ENCODE measurements around the gene PAPPA2. TPM values are rescaled to one million over a fixed set of nuclear protein-coding genes. Genes with fewer than 3 reads are reported as not detected.

Gene PAPPA2
- total RNA-seq, 1 donor from 2014 or later: not detected

DNA sequence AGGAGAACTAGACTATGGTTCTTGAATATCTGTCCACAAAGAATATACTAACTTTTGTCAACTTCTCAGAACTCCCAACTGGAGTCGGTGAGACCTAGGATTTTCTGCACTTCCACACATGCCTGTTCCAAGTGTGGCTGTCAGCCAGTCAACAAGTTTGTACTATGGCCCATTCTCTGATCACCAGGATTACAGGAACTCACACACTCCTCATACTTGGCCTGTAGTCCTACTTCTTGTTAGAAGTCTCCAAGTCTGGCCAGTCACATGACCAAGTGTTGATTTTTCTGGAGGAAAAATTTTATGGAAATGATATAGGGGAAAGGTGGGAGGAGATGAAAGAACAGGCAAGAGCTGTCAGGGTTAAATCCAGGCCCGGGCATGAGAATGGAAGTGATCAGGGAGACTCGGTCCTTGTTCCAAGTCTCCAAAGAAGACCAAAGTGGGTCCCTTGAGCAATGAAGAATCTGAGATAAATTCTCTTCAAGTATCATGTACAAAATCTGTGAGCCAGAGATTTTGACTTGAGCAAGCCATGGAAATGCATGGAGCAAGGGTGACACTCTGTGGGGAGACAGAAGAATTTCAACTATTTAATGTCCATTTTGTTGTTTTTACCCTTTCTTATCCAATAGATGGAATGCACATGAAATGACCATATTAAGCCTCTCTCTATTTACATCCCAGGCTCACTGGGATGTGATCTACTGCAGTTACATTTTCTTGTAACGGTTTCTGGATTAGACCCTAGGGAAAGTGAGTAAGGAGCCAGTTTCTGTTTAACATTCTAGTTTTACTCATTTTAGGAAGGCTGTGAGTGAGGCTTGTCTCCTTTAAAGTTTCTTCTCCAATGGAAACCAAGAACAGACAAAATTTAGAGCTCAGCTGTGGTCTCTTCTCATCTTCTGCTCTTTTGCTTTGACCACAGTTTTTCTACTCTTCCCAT, 380.6 kb downstream of the PAPPA2 start:
- ChIA-PET POLR2A (no interaction called here), CTCF (no interaction called here)
- TF ChIP-seq, protein P1, sequence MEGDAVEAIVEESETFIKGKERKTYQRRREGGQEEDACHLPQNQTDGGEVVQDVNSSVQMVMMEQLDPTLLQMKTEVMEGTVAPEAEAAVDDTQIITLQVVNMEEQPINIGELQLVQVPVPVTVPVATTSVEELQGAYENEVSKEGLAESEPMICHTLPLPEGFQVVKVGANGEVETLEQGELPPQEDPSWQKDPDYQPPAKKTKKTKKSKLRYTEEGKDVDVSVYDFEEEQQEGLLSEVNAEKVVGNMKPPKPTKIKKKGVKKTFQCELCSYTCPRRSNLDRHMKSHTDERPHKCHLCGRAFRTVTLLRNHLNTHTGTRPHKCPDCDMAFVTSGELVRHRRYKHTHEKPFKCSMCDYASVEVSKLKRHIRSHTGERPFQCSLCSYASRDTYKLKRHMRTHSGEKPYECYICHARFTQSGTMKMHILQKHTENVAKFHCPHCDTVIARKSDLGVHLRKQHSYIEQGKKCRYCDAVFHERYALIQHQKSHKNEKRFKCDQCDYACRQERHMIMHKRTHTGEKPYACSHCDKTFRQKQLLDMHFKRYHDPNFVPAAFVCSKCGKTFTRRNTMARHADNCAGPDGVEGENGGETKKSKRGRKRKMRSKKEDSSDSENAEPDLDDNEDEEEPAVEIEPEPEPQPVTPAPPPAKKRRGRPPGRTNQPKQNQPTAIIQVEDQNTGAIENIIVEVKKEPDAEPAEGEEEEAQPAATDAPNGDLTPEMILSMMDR (IDR thresholded peaks at IDR 0.05): no peak
- peaks cover 8% of the 10 kb centered on the region for H3K27me3 Mint-ChIP-seq
- H3K4me1 Mint-ChIP-seq: no peaks in the 10 kb centered on the region
- no peak for DNase-seq
- intact Hi-C loops (cut with micrococcal nuclease): no loop called here
- no peak overlapping the region for H3K27ac Mint-ChIP-seq
- no peaks in the 10 kb centered on the region for H3K36me3 Mint-ChIP-seq (ENCODE audit: low read depth)
- H3K4me3 Mint-ChIP-seq: no peak overlapping the region
- no peak for ATAC-seq (ENCODE audit: low read depth)
- no peaks in the 10 kb centered on the region for H3K9me3 Mint-ChIP-seq

DNA sequence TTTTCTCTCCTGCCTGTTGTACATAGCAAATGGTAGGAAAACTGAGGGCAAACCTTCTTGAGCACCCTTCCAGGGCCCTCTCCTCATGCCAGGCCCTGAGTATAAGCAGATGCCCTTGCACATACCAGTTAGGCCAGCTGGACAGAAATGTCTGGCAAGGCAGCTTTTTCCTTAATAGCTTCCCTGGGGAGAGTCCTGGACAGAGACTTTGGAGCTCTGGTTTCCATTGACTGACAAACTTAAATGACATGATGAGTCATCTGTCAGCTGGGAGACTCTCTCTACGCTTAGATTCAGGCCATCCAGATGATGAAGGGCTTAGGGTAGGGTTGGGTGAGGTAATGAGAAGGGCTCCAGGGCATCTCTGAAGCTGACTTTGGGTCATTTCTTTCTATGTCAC, 384.1 kb downstream of the PAPPA2 start:
- DNase-seq (no peak), ATAC-seq (ENCODE audit: low read depth) (no peak)
- peaks cover 3% of the 10 kb centered on the region for H3K27me3 Mint-ChIP-seq
- ChIA-PET POLR2A (no interaction called here), CTCF (no interaction called here)
- H3K4me1 Mint-ChIP-seq: no peaks in the 10 kb centered on the region
- TF ChIP-seq, protein P1 (IDR thresholded peaks at IDR 0.05): no peak
- no peaks in the 10 kb centered on the region for H3K9me3 Mint-ChIP-seq
- no peak overlapping the region for H3K4me3 Mint-ChIP-seq
- intact Hi-C loops (cut with micrococcal nuclease): no loop called here
- no peaks in the 10 kb centered on the region for H3K36me3 Mint-ChIP-seq (ENCODE audit: low read depth)
- no peak overlapping the region for H3K27ac Mint-ChIP-seq

DNA sequence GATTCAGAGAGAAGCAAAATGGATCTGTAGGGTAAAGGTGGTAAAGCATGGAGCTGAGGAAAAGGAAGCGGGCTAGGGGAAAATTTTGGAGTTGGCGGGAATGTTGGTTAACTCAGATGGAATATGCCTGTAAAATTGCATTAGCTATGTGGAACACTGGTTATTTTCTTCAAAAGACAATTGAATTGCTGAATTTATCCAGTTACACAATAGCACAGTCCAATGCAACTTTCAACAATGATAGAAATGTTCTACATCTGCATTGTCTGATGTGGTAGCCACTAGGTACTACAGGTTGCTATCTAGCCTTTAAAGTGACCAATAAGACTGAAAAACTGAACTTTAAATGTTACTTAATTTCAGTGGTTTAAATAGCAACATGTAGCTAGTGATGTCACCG, 386.3 kb downstream of the PAPPA2 start:
- TF ChIP-seq, protein P1 (IDR thresholded peaks at IDR 0.05): no peak
- Mint-ChIP-seq H3K36me3 (ENCODE audit: low read depth) (no peaks in the 10 kb centered on the region), H3K4me3 (no peak overlapping the region), H3K27ac (no peak overlapping the region), H3K4me1 (no peaks in the 10 kb centered on the region), H3K27me3 (peaks cover 3% of the 10 kb centered on the region), H3K9me3 (no peaks in the 10 kb centered on the region)
- no peak for DNase-seq
- intact Hi-C loops (cut with micrococcal nuclease): no loop called here
- ChIA-PET POLR2A (no interaction called here), CTCF (no interaction called here)
- ATAC-seq (ENCODE audit: low read depth): no peak

DNA sequence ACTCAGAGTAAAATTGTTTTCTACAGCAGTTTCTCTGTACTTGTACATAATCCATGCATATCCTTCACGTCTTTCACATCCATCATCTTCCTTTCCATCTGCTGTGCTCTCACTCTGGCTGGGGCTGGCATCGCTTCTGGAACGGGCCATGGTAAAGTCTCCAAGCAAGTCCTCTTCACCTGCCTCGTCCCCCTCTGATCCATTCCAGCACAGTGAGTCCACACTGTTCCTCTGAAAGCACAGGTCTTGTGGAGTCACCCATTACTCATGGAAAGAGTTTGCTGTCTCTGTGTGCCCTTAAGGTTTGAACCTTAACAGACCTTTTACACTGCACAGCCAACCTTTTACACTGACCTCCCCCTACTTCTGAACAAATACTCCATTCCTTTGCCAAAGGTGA, 387.9 kb downstream of the PAPPA2 start:
- ChIA-PET POLR2A (no interaction called here), CTCF (no interaction called here)
- Mint-ChIP-seq H3K27ac (no peak overlapping the region), H3K36me3 (ENCODE audit: low read depth) (no peaks in the 10 kb centered on the region), H3K9me3 (no peaks in the 10 kb centered on the region), H3K4me3 (no peak overlapping the region), H3K27me3 (no peaks in the 10 kb centered on the region), H3K4me1 (no peaks in the 10 kb centered on the region)
- no peak for ATAC-seq (ENCODE audit: low read depth)
- DNase-seq: no peak
- TF ChIP-seq, protein P1 (IDR thresholded peaks at IDR 0.05): no peak
- intact Hi-C loops (cut with micrococcal nuclease): no loop called here

DNA sequence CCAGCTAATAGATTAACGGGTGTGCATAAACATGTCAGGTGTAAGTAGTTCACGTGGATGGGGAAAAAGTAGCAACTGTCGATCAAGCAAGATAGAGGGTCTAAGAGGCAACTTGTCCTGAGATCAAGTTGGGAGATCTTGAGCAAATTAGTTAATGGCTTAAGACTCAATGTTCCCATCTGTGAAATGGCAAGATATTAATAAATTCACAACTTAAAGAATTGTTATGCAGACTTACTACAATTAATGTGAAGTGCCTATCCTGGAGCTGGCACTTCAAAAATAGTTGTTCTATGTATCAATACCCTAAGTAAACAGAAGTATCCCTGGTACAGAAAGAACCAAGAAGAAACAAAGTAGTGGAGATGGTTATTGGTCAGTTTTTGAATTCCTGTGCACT, 389.1 kb downstream of the PAPPA2 start:
- ATAC-seq (ENCODE audit: low read depth) (no peak), DNase-seq (no peak)
- H3K4me3 Mint-ChIP-seq: no peak overlapping the region
- intact Hi-C loops (cut with micrococcal nuclease): no loop called here
- no peak overlapping the region for H3K27ac Mint-ChIP-seq
- TF ChIP-seq, protein P1 (IDR thresholded peaks at IDR 0.05): no peak
- ChIA-PET POLR2A (no interaction called here), CTCF (no interaction called here)
- H3K9me3 Mint-ChIP-seq: no peaks in the 10 kb centered on the region
- H3K4me1 Mint-ChIP-seq: no peaks in the 10 kb centered on the region
- no peaks in the 10 kb centered on the region for H3K36me3 Mint-ChIP-seq (ENCODE audit: low read depth)
- H3K27me3 Mint-ChIP-seq: no peaks in the 10 kb centered on the region
